GM12874 (cell line): ENCODE measurements around the gene IQGAP3.

Source experiments
- CTCF ChIP-seq: IDR thresholded peaks from 2 replicates; pipeline ENCODE4 v1.5.1; 2011; ENCODE audit warnings: low read depth, mild to moderate bottlenecking, control low read depth, low read length, moderate library complexity; ENCODE audit not compliant: insufficient read depth

The IQGAP3 gene

GRCh38 chr1:156608981-156609380, 36.6 kb upstream of the IQGAP3 start:
- peak; percentile 67 for TF ChIP-seq CTCF

- peak; percentile 76 for TF ChIP-seq CTCF
These were observed 35.8 kb upstream of the IQGAP3 start for GRCh38 chr1:156608036-156608674.

- TF ChIP-seq CTCF = peak; percentile 54
These were observed 30.2 kb upstream of the IQGAP3 start for GRCh38 chr1:156602557-156602993.

- no peak for TF ChIP-seq CTCF
These were observed 29.5 kb upstream of the IQGAP3 start for GRCh38 chr1:156601892-156602291.

GRCh38 chr1:156601122-156601830, 28.9 kb upstream of the IQGAP3 start, which contains the start of gene GPATCH4:
TSS of gene GPATCH4 (minus strand) at chr1:156601479.
- no peak for TF ChIP-seq CTCF

- no peak for TF ChIP-seq CTCF
These were observed 28.4 kb upstream of the IQGAP3 start for GRCh38 chr1:156600733-156601121.

GRCh38 chr1:156599811-156600210, 27.4 kb upstream of the IQGAP3 start:
- peak; percentile 20; the same call in 1 of the 2 replicates for TF ChIP-seq CTCF
